GM21367 (cell line): Measurements from ENCODE around the gene POC1B.

Source experiments
- ATAC-seq: cut with Tn5 transposase; IDR thresholded peaks from one replicate; pipeline ENCODE4 v1.9.1; 2021; ENCODE audit not compliant: unreplicated experiment

Gene POC1B

DNA sequence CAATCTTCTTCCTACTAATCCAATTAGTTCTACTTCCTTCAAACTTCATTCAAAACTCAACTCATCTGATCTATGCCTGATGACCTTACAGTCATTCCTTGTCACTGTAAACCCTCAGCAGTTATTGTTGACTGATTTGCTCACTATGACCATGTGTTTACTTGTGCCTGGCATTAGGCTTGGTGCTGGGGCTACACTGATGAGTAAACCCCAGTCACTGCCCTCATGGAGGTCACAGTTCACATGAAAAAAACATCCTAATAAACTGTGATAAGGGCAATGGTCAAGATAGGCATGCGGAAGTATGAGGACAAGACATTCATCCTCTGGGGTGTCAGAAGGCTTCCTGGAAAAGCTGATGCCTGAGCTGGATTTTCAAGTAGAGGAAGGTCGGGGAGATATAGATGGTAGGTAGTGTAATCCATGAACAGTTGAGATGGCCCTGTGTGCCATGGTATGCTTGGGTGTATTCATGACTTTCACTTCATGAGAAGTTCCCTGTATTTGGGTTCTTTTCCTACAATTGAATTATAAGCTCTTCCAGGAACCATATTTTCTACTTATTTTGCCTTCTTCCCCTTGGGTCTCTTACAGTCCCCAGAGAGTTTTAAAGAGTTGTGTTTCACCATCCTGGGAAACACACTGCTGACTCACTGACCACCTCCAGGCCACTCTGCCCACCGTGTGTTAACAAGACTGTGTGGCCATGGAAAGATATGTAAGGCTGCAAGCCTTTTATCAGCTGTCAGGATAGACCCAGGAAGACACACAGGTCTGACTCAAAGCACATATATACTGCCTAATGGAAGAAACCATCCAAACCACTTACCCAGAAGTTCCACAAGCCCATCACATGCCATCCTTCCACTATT lies 134.8 kb downstream of the POC1B start:
- no peak for ATAC-seq

DNA sequence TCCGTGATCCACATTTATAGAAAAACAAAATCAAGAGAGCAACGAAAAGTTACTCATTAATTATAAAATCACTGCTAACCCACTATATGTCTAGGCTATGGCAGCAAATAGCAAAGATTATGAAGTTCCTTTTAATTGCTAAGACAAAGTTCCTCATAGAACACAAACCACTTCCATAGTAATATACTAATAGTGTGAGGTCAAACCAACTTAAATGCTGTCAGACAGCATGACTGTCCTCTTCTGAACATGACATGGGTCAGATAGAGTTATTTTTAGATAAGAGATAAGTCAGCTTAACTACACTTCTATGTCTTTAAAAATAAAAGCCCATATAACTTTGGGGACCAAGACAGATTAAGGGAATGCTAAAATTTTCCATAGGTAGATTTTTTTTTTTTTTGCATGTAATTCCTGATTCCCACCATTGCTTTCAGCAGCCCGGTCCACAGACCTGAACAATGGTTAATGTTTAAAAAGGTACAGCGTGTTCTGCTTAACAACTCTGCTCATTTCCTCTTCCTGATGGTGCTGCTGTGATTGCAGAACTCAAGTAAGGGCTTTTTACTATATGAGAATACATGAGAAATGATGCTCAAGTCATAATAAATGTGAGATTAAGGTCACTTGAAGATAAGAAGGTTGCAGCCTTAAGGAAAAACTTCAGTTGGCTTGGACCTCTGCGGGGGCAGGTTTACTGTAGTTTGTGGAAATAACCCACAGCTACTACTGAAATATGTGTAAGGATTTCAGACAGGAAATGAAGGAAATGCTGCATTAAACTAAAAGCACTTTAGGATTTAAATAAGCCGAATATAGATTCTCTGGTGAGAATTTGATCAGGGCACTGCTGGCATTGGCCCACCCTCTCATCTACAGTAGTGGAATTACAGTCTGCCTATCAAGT lies 135.8 kb downstream of the POC1B start:
- no peak for ATAC-seq

DNA sequence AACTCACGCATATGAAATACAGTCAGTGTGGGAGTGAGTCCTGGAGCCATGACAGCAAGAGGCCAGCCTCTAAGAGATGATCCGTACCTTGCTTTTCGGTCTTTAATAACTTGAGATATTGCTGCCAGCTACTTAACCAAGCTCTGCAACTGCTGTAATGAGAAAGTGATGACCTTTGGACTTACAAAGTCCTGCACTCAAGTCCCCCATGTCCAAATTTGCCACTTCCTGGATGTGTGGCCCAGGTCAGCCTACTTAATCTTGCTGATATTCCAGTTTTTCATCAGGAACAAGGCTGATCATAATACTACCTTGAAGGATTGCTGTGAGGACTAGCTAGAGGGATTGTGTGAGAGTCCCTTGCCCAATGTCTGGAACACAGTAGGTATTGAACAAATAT lies 139.7 kb downstream of the POC1B start:
- ATAC-seq = no peak

DNA sequence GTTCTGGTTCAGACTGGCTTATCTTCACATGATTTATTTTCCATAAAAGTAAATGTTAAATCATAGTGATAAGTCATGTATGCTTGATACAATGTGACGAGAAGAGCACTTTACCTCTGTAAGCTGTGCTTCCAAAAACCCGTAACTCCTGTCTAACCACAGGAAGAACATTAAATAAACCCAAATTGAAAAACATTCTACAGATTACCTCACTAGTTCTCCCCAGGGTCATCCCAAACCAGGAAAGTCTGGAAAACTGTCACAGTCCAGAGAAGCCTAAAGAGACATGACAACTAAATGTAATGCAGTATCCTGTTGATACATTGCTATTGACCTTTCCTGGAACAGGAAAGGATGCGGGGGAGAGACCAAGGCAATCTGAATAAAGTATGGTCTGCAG lies 141.0 kb downstream of the POC1B start:
- no peak for ATAC-seq

DNA sequence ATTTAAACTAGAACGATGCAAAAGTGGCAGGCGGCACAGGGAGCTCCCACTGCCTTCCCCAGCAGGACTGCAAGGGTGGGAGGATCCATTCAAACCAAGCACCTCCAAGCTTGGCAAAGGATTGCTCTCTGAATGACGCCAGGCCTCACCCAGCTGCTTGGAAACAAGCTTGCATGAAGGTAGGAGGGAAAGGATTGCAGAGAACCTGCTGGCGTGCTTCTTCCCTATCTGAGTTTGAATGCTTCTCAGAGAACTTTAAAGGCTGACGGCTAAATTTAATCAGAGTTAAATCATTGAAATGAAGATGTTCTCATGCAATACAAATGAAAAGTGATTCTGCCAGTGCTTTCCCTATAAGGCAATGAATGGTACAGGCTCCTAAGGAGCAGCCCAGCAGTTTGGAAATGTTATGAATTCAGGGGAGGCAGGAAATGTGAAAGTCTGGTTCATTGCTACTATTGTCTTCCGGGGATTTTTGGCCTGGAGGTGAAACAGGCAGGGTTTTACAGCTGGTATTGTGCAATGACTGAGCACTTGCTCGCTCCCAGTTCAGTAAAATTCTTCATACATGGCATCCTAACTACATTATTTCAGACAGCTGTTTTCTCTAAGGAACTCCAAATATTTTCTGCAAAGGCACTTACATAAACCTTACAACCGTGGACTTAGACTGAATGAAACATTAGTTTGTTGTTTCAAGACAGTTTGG lies 141.6 kb downstream of the POC1B start:
- no peak for ATAC-seq

DNA sequence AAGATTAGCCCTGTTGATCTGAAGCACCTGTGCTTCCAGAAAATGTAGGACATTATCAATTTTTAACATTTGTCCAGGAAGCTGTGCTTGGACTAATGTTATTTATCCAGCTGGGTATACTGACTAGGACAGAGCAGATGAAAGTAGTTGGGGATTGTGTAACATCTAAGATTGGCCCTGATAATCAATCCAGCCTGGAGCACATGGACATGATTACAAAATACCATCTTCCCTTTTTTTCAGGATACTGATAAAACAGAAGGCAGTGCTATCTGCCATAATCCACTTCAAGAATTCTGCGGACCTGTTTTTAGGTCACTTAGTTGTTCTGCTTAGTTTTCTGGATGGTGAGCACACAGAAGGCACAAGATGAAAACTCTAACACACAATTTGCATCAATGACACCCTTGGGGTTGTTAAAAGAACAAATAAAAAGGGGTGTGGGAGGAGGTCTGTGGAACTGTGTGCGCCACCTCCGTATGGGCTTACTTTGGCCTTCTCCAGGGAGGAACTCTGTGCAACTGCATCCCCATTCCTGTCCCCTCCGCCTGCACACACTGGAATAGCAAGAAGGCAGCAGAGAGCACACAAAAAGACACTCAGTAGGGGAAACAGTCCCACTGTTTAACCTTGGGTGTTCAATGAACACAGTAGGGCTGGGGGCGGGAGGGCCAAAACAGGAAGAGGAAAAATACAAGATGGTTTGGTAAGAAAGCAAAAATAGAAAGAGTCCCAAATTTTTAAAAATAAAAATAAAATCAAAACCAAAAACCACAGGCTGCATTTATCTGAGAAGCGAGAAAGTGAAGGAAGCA lies 142.4 kb downstream of the POC1B start:
- ATAC-seq = no peak

DNA sequence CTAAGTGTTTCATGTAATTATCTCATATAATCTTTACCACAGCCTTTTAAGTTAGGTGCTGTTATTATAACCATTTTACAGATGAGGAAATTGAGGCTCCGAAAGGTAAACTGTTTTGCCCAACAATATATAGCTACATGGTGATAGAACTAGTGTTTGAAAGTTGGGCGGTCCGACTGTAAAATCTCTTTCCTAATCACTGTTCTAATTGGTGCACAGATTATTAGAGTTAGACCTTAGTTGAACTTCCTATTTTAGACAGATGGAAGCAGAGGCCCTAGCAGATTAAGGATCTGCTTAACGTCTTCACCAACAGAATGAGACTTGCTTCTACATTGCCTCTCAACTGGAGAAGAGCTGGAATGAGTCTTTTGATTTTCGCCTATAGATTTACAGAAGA lies 143.5 kb downstream of the POC1B start:
- no peak for ATAC-seq

DNA sequence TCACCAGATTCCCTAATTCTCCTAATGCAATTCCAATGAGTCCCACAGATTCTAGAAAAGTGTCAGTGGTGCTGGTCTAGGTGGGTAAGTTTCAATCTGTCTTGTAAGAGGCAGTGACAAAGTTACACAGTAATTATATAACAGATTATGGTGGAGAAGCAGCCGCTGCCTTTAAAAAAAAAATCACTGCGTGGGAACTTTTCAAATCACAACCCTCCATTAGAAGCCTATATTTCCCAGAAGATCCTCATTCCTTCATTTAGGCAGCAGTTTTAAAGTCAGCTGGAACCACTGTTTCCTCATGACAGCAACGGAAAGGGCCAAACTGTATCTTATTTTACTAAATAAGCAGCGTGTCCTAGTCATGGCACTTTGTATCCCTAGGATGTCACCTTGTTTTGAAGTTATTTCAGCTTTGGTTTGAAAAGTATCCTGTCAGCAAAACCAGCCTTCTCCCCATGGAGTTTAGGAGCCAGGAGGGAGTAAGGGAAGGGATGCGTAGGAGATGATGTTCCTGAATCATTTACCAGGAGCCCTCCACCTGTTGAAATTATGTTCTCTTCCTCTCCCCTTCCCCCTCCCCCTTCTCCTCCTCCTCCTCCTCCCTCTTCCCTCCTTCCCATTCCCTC lies 145.9 kb downstream of the POC1B start:
- ATAC-seq = no peak

DNA sequence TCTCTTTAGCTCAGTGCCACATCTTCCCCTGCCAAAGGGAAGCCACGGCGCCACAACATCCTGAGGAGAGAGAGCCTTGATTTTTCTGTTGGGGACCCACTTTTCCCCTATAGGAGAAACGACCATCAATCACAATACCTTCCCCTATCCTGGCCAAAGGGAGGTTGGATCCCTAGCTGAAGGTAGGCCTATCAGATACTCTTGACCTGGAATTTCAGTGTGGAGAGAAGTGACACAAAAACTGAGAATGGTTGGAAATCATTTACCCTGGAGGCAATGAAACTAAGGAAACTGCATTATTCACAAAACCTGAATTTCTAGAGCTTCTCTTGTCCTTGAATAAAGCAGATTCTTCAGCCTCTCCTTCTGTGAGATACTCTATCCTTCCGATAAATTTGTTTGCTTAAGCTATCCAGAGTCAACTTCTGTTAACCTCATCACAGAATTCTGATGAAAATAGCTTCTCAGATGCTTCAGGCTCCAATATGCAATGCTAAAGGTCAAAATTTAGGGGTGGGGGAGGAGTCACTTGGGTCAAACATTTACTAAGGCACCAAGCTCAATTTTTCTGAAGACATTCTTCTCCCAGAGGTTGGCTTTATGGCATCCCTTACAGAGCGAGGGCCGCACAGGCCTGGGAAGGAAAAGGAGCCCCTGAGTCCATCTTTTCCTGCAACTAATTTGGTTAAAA lies 146.6 kb downstream of the POC1B start:
- no peak for ATAC-seq

DNA sequence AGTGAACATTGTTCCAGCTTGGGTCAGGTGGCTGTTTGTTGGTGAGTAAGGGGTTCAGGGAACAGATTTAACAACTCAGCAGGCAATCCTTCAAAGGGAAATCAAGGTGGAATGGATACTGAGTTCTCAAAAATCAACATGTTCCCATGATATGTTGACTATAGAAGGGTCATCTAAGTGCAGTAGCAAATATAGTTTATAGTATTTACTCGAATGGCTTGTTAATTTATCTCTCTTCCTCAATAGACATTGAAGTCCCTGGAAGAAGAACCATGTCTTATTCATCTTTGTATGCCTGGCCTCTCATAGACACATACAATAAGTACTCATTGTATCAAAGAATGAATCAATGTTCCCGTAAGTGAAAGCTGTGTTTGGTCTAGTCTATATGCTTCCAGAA lies 149.0 kb downstream of the POC1B start:
- no peak for ATAC-seq

DNA sequence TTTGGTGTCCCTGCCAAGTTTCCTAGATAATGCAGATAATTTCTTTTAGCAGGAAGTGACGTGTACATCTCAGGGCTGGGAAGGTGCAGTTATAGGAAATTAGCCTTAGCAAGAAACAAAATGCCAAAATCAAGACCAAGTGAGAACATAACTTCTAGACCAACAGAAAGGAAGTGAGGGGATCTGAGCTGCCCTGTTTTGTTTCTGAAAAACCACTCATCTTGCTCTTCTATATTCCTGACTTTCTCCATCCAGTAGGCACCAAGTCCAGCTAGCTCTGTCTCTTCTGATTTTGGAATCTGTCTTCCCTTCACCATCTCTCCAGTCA lies 149.7 kb downstream of the POC1B start:
- no peak for ATAC-seq

DNA sequence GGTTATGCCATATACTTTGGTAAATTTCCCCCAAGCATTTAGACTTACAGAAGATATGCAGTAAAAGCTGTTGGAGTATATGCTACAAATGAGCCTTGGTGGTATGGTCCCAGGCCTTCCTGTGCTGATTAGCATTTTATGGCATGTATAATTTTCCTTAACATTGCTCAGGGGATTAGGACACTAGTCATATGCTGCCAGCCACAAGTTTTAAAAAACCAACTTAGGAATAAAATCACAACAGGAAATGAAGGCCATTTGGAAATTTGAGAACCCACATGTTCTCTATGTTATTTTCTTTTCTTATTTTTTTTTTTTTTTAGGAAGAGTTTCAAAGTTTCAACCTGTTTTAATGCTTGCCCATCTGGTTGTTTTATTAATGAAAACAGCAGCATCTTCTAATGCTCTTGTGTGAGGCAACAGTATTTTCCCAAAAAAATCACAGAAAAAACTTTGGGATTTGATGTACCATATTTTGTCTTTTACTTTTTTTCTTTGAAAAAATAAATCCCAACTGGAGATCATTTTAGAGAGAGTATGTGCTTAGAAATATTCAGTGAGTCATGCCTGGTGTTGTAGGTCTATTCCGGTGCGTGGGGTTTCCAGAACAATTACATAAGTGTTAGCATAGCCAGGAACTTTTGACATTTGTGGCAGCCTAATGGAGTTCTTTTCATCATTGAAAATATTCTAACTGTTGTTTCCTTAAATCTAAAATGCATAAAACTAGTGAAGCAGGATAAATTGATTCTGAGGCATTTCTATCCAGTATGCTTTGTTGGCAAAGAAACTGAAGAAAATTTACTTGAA lies 151.9 kb downstream of the POC1B start:
- no peak for ATAC-seq

DNA sequence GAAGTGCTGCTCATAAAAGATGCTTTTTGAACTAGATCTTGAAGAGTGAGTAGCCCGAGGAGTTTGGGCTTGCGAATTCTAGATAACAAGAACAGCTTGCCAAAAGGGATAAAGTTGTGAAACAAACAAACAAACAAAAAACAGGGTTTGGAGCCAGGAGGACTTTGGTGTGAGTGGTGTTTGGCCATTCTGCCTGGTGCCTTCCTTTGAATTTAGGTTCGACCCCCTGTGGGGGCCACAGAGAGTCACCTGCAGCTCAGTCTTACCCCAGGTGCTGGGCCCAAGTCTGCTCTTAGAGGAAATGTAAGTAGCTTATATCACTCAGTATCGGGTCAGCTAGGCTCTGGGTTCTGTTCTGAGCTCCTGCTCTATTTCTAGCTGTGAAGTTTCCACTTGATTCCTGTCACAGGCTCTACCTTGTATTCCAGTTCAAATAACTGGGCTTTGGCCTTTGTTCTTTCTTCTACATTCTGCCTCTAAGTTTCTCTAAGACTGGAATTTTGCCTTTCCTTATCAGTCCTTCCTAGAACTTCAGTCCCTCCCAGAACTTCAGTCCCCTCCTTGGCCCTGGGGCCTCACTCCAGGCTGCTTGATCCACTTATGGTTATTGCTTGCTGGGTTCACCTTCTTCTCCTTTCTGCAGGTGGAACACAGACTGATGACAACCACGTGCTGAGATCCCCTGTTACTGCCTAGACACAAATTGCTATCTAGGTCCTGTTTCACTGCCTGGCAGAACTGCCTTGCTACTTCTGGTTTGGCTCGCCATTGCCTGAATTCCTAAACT lies 153.1 kb downstream of the POC1B start:
- no peak for ATAC-seq

DNA sequence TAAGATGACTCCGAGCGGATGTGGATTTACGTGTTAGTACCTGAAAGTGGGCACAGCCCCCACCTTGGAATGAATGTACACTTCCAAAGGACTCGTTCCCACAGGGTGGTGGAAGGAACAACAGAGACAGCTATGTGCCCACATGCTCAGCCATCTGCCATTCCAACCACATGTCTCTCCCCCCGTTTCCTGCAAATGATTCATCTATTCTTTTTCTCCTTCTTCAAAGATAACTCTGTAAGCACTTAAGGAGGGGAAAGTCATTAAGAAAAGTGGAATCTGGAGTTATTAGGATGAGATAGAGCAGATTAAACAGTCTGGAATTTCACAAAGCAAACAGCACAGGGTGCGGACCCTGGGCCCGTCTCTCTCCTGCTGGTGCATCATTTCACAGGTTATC lies 155.0 kb downstream of the POC1B start:
- ATAC-seq = no peak

DNA sequence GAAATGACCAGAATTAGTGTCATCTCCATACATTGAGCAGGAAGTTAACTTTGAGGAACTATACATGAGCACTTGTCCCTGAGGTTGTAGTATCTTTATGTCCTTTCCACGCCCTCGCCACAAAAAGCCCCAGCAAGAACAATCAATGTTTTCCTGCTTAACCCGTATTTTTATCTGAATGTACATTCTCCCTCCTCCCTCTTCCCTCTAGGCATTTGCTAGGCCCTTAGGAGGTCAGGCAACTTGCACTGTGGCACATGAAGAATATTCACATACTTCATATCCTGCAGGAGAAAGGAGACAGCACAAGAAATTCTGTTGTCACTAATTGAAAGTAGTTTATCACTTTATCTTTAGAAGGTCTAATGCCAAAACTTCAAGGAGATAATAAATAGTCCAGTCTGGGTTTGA lies 155.4 kb downstream of the POC1B start:
- ATAC-seq = no peak
